ENCODE results near the gene TAF6.

TAF6 gene

DNA sequence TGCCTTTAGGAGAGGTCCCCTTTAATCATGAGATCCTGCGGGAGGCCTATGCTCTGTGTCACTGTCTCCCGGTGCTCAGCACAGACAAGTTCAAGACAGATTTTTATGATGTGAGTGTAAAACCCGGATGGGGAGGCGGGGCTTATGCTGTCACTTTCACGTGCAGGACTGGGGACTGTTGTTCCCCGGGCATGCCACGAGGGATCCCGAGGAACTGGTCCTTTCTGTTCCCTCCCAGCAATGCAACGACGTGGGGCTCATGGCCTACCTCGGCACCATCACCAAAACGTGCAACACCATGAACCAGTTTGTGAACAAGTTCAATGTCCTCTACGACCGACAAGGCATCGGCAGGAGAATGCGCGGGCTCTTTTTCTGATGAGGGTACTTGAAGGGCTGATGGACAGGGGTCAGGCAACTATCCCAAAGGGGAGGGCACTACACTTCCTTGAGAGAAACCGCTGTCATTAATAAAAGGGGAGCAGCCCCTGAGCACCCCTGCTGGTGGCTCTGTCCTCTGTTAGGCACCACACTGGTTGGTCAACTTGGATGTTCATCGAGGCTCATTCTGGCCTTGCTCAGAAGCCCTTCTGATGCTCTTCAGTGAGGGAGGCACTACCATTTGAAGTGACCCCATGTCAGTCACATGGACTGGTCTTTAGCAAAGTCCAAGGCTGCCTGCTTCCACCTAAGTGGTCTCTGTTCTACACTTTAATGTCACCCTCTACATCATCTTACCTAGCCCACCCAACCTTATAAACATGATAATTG lies 27.6 kb downstream of the TAF6 start:
- DNase-seq: peak; percentile 63

DNA sequence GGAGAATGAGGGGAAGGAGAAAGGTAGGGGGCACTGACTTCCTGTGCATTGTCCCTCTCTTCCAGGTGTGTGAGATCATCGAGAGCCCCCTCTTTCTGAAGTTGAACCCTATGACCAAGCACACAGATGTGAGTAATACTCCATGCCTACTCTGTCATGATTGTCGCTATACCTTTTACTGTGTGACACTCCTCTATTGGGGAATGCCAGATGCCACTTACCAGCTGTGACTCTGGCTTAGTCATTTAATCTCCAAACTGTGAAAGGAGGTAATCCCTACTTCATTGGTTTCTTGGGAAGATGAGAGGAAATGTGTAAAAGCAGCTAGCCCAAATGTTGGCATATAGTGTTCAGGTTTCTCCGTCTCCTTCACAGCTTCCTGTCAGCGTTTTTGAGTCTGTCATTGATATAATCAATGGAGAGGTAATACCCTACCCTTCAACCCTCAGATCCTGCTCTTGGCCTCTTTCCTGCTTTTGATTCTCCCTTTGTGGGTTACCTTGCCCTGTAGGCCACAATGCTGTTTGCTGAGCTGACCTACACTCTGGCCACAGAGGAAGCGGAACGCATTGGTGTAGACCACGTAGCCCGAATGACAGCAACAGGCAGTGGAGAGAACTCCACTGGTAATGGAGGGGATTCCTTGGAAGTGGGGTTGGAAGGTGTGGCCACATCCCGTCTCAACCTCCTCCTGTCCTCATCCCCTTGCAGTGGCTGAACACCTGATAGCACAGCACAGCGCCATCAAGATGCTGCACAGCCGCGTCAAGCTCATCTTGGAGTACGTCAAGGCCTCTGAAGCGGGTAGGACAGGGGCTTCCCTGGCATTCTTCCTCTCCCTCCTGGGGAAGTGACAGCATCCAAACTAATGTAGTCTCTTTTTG lies 28.4 kb downstream of the TAF6 start:
- no peak for DNase-seq

DNA sequence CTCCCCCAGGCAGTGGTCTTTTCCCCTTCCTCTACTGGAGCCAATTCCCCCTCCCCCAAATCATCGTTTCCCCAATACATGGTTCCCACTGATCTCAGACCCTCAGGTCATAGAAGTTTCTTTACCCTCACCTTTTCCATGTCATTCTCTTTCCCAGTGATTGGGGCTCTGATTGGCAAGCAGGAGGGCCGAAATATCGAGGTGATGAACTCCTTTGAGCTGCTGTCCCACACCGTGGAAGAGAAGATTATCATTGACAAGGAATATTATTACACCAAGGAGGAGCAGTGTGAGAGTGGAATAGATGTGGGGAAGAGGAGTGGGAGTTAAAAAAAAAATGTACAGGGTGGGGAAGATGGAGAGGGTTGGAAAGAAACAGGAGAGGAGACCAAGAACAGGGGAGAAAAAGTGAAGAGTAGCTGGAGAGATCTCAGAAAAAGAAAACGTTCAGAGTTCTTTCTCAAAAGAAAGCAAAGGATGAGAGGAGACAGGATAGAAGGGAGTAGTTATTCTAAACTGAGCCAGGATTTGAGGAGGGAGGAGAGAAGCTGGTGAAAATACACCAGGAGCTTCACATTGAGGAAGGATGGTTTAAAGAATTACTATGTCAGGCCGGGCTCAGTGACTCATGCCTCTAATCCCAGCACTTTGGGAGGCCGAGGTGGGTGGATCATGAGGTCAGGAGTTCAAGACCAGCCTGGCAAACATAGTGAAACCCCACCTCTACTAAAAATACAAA lies 29.5 kb downstream of the TAF6 start:
- no peak for DNase-seq

DNA sequence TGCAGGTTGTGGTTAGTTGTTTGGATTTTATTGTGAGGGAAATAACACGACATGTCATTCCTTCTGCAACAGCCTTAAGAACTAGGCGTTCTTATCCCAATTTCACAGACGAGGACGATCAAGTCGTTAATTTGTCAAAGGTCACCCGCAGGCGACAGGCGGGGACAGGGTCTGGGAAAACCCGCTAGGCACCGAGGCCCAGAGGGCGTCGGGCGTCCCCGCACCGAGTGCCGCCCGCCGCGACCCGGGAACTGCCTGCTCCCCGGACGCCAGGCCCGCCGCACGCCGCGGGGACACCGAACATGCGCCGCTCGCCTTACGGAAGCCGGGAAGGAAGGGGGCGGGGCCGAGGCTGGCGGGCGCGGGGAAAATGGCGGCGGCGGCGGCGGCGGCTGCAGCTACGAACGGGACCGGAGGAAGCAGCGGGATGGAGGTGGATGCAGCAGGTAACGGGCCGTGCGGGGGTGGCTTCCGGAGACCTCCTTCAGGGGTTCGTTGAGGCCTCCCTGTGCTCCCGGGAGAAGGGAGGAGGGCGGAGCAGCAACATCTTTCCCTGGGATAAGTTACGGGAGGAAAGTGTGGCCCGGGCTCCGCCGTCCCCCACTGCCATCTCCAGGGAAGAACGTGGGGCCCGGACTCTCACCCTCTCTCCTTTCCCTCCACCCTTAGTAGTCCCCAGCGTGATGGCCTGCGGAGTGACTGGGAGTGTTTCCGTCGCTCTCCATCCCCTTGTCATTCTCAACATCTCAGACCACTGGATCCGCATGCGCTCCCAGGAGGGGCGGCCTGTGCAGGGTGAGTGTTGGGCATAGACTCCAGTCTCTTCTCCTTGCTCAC lies 30.3 kb downstream of the TAF6 start, which contains the start of gene COPS6:
TSS of gene COPS6 (plus strand) at position 349 of the 837 bp plus-strand sequence. CDS start at position 371, 22 bp downstream.
- peak; percentile 85 for DNase-seq

DNA sequence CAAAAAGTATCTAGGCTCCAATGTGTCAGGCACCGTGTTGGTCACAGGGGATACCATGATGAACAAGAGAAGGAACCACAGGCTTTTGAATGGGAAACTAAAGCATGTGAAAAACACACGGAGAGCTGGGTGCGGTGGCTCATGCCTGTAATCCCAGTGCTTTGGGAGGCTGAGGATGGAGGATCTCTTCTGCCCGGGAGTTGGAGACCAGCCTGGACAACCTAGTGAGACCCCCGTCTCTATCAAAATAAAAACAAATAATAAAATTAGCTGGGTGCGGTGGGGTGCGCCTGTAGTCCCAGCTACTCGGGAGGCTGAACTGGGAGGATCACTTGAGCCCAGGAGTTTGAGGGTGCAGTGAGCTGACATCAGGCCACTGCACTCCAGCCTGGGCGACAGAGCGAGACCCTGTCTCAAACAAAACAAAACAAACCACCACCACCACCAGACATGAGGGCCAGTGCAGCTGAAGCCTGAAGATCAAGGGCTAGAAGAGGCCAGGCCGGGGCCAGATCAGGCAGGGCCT lies 31.0 kb downstream of the TAF6 start:
- DNase-seq: no peak

DNA sequence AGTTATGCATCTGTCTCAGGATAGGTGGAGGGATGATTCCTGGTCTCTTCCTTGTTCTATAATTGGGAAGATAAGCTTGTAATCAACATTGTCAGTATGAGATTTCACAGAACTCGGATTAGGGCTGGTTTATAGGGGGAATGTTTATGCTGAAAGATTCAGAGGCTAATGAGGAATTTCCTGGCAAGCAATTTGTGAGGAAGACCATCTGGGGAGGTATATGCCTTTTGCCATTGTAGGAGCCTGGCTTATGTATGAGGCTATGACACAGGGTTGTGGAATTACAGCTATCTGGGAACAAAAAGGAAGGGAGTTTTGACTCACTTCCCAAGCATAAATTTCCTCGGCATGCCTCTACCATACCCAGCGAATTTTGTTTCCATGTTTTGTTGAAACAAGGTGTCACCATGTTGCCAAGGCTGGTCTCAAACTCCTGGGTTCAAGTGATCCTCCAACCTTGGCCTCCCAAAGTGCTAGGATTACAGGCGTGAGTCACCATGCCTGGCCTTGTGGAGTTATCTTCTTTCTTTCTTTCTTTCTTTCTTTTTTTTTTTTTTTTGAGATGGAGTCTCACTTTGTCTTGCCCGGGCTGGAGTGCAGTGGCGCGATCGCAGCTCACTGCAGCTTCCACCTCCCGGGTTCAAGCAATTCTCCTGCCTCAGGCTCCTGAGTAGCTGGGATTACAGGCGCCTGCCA lies 32.0 kb downstream of the TAF6 start:
- DNase-seq: no peak

DNA sequence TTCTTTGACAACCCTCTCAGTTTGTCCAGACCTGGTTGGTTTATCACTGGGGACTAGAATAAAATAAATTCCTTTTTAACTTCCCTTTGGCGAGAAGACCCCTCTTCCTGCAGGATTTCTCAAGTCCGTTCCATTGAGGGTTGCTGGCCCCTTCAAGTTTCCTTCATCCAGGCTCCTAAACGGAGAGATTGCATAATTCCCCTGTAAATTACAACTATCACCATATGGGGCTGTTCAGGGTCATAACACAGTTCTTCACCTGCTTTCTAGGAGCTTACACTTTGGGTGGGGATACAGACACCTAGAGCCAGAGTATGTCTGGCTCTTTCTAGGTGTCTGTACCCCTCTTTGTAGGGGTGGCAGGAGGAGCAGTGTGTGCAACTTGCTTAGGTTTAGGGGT lies 33.6 kb downstream of the TAF6 start:
- DNase-seq: no peak

DNA sequence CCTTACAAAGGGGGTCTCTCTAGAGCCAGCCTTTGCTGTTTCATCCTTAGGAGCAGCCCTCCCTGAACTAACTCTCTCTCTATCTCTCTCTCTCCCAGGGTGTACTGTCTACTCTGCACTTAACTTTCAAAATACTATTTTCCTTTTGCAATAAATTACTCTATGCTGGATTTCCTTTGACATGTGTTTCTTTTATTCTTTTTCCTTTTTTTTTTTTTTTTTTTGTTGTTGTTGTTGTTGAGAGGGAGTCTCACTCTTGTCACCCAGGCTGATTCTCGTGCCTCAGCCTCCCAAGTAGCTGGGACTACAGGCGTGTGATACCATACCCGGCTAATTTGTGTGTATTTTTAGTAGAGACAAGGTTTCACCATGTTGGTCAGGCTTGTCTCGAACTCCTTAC lies 36.2 kb downstream of the TAF6 start:
- no peak for DNase-seq

DNA sequence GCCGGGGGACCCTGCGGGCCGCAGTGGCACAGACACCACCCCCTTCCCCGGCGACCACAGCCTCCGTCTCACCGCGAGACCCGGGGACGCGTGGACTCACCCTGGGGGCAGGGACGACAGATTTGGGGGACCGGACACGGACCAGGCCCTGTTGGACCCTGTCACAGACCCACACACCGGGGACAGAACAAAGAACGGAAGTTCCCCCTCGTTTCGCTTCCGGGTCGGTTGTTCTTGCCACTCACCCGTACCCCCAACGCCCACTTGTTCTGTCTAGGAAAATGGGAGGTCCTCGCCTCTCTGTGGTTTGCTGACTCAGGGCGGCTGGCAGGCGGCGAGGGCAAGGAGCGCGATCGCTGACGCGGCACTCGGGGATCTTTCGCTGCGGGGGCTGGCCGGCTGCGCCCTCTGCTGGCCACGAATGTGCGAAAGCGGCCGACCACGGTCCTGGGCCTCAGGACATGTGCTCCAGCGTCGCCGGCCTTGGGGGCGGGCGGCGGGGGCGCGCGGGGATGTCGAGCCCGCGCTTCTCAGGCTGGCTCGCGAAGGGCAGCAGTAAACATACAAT lies 37.5 kb downstream of the TAF6 start, which contains the start of gene ZNF3:
TSS of gene ZNF3 (minus strand) at position 189 of the 568 bp plus-strand sequence. CDS start 4,366 bp downstream, outside the sequence.
- peak; percentile 99 for DNase-seq

DNA sequence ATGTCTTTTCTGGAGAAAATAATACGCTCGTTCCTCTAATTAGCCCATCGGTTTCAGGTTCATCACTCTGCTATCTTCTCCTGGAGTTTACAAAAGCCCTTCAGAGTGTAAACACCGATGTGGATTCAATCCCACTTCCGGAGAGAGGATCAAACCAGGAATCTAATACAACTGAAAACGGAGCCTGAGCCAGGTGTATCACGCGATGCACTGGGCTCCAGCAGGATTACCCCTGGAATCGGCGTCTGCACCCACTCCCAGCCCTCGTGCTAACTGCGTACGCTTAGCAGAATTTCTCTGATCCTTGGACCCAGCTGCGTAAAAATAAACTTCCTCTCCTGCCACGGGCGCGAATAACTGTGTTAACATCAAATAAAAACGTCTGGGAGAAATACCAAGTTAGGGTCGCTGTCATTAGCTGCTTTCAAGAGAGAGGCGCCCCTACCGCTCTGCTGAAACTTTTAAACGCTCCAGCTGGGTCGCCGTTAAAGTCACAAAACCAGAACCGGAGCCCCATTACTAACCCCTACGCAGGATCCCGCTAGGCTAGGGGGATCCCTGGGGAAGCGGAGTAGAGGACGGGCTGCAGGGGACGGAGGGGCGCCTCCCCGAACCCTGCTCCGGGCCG lies 38.1 kb downstream of the TAF6 start:
- peak; percentile 36 for DNase-seq

DNA sequence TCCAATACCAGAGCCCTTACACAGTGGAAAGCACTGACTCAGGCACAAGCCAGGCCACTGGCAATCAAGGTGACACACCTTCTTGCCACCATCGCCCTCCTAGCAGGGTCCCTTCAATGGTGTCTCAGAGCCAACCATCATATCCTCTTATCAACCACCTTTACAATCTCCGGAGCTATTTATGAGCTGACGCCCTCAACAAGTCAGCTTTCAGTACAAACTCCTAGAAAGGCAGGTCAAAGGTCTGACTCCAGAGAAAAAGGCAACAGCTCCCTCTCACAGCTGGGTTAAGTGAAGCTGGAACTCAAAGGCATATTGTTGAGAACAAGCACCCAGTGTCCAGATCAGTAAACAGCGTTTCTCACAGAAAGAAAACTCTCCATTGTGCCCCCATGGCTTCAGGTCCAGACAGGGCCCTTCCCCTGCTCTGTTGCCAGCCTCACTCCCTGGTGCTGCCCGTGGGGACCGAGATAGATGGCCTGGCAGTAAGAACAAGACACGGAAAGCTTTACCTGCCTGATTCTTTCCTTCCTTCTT lies 40.1 kb downstream of the TAF6 start:
- no peak for DNase-seq

DNA sequence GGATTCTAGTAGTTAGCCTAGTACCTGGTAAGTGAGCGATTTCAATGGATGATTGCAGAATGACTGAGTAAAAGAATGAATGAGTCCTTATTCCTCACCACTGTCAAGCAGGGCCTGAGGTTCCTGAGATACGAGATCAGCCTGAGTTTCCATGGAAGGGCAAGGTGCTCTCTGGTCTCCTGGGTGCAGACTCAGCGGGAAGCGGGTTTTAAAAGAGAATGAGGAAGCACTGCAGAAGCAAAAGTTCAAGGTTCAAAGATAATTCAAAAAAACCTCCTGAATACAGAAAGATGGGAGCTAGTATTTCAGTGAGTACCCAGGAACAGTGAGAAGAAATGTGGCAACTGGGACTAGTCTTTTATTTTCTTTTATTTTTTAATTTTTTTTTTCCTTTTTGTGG lies 42.0 kb downstream of the TAF6 start:
- no peak for DNase-seq

DNA sequence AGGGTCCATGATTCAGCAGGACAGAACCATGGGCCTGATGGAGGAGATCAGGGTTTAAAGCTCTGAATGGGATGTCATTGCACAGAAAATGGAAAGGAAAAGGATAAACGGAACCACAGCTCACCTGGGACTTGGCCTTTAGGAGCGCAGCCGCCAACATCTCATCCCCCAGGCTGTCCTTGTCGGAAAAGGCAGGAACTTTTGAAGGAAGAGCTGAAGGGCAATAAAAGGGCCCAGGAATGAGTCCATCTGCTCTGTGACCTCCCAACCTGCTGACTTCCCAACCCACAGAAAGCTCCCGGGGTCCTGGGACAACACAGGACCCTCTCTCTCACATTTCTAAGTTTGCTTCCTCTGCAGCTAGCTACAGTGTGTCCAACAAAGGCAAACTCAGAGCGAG lies 43.7 kb downstream of the TAF6 start:
- no peak for DNase-seq

DNA sequence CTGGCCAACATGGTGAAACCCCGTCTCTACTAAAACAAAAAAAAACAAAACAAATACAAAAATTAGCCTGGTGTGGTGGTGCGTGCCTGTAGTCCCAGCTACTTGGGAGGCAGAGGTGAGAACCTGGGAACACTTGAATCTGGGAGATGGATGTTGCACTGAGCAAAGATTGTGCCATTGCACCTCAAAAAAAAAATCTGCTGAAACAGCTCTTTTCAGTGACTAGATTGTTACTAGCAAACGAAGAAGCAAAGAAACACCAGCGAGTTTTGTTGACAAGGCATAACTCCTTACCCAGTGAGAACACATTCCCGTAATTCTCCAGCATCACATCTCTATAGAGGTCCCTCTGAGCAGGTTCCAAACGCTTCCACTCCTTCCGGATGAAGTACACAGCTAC lies 44.3 kb downstream of the TAF6 start:
- DNase-seq: no peak

DNA sequence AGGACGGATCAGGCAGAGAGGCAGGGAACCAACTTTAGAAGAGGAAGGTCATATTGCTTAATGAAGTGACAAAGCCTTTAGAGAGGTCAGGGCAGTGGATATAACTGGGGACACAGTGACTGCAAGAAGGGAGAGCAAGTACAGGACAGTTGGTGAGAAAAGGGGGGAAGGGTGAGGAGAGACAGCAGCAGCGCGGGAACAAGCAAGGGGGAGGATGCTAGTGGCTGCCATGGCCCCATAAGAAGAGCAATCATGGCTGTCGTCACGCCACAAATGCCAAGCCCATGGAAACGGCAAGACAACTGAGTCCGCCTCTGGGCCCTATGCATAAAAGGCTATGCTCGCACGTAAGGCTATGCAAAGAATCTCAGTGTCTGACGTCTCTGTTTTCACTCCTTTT lies 46.7 kb downstream of the TAF6 start:
- no peak for DNase-seq

DNA sequence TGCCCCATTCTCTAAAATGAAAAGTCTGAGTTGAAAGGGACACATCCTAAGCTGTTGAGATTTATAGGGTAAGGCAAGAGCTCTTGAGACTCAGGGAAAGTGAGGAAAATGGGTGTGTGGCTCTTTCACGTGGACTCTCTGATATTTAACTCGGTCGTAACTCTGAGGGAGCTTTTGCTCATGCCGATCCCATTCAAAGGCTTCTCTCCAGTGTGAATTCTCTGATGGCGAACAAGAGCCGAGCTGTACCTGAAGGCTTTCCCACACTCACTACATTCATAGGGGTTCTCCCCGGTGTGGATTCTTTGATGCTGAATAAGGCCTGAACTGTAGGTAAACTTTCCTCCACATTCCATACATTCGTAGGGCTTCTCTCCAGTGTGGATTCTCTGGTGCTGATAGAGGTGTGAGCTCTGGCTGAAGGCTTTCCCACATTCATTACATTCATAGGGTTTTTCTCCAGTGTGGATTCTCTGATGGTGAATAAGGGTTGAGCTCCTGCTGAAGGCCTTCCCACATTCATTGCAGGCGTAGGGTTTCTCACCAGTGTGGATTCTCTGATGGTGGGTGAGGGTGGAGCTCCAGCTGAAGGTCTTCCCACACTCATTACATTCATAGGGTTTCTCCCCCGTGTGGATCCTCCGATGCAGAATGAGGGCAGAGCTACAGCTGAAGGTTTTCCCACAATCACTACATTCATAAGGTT lies 48.0 kb downstream of the TAF6 start:
- DNase-seq: no peak

DNA sequence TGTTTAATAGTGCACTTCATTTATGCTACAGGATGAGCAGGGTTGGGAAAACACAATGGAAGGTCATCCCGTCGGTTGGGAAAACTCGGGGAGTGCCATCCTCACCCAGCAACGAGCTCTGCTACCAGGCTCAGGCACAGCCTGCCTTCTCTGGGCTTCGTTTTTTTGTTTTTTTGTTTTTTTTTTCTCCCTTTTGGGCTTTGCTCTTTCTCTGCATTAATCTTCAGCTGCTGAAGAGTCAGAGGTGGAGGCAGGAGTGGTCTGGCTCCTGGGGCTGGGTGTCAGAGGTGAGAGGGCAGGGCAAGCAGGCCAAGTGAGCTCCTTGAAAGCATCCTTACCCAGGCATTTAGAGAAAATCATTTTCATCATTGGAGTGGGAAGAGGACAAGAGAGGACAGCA lies 49.2 kb downstream of the TAF6 start:
- no peak for DNase-seq

DNA sequence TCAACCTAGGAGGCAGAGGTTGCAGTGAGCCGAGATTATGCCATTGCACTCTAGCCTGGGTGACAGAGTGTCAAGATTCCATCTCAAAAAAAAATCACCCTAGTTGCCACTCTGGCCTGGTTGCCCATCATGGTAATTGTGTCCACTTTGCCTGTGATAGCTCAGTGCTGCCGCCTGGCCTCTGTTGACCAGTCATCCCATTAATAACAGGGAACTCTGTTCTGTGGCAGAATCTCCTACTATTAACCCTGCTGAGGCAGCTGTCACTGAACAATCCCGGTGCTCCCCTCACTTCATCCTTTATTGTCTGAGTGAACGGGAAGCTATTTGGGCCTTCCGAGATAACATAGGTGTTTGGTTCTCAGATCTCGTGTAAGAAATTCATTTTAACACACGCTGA lies 52.2 kb downstream of the TAF6 start:
- DNase-seq: no peak

DNA sequence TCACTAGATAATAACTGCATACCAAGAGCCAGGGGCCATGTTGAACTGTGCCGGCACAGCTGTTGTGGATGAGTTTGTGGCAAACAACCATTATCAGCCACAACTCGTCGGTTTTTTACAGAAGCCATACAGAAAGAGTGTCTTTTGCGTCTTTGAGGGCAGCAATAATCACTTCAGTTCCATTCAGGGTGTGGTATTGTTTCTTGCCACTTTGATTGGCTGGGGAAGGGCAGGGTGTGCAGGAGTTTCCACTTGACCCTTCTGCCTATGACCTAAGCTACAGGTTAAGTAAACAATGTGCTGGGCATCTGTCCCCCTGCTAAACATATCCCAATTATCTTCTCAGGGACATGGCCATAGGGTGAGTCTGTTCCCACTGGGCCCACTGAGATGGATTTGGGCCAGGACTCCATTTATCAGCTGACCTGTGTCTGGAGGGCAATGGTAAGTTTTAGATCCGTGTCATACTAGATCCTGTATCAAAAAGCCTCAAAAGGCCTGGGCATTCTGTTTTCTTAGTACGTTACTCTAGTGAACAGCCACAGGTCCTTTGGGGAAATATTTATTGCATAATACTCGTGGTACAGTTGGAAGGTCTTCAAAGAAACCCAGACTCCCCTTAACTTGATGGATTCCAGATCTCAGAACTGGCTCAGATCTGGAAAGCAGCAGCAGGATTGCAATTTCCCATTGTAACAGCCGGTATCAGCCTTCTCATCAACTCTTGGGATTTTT lies 53.5 kb downstream of the TAF6 start:
- DNase-seq: peak; percentile 65

Data from hematopoietic multipotent progenitor cell treated with erythropoietin and hydrocortisone succinate and interleukin-3 and kit ligand, for 6 days (in vitro differentiated cells).